Epidermal melanocyte (primary cell): ENCODE measurements around the gene MRM1.

Source experiments
- DNase-seq: peaks from one replicate; pipeline ENCODE4 v3.0.0; 2011; ENCODE audit warnings: low spot score; ENCODE audit not compliant: insufficient read length

Gene MRM1

GRCh38 chr17:36629970-36630502 is 28.7 kb downstream of the MRM1 start:
- no peak for DNase-seq

- DNase-seq, result no peak
These were observed 29.6 kb downstream of the MRM1 start for GRCh38 chr17:36631022-36631421.

GRCh38 chr17:36632916-36633771 is 31.8 kb downstream of the MRM1 start:
- DNase-seq, result no peak

GRCh38 chr17:36640346-36640745 is 39.0 kb downstream of the MRM1 start:
- no peak for DNase-seq

- DNase-seq, result no peak
These were observed 39.5 kb downstream of the MRM1 start for GRCh38 chr17:36640836-36641235.

- DNase-seq, result no peak
These were observed 40.0 kb downstream of the MRM1 start for GRCh38 chr17:36641331-36641876.

- DNase-seq, result no peak
These were observed 40.8 kb downstream of the MRM1 start for GRCh38 chr17:36641877-36642845.

GRCh38 chr17:36643086-36643685 is 41.8 kb downstream of the MRM1 start:
- no peak for DNase-seq

GRCh38 chr17:36645422-36645821 is 44.0 kb downstream of the MRM1 start:
- DNase-seq, result no peak

GRCh38 chr17:36647636-36648035 is 46.3 kb downstream of the MRM1 start:
- DNase-seq, result no peak

- no peak for DNase-seq
These were observed 48.9 kb downstream of the MRM1 start for GRCh38 chr17:36650096-36650775.

GRCh38 chr17:36653374-36653773 is 52.0 kb downstream of the MRM1 start:
- DNase-seq, result no peak

GRCh38 chr17:36653856-36654255 is 52.5 kb downstream of the MRM1 start:
- DNase-seq, result no peak

GRCh38 chr17:36655726-36656125 is 54.3 kb downstream of the MRM1 start:
- no peak for DNase-seq

- no peak for DNase-seq
These were observed 56.0 kb downstream of the MRM1 start for GRCh38 chr17:36657390-36657762.

GRCh38 chr17:36657763-36658490 is 56.5 kb downstream of the MRM1 start:
- DNase-seq, result no peak
